Measurements from ENCODE around the gene COMTD1.

DNA sequence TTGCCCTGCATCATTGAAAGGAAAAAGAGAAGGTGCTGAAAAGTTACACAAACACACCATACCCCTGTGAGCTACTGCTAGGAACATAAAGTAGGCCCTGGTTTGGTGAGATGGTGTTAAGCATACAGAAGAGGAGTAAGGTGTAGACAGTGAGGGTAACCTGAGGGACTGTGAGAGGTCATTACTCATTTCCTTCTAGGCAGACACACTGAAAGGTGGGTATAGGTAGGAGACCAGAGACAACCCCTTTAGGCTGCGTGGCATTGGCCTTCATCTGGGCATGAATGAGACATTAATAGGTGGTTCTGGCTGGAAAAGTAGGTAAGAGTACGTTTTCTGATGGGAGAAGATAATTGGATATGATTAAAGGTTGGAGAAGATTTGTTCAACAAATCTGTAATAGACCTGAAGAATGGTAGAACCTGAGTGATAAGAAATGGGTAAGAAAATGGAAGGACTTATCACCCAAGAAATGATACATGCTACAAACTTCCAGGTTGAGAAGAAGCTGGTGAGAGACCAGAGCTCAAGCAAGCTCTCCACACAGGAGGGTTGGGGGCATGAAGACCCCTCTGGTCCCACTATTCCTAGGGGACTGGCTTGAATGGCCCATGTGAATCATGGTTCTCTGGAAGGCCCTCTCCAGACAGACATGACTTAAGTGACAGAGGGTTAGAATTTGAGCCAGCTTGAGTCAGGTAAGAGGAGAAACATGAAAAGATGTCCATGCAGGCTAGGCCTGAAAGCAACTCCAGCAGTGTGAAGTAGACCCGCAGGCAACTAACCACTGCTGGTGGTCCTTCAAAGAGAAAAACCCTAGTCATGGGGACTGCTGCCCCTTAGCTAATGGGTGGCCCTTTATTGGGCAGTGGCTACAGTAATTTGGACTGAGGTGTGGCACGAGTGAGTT is 3.8 kb downstream of the COMTD1 start:
- TF ChIP-seq EZH2 (IDR thresholded peaks at IDR 0.05; ENCODE audit: insufficient read depth, poor library complexity, severe bottlenecking) = no peak
- TF ChIP-seq EZH2phosphoT487 (IDR thresholded peaks at IDR 0.05; ENCODE audit: insufficient read depth, low read depth) = no peak
